Astrocyte of the spinal cord (primary cell): ENCODE measurements around the gene MGA.

Experiments
- DNase-seq: peaks from one replicate; pipeline ENCODE4 v3.0.0; 2011; ENCODE audit warnings: low read depth, low spot score
- H3K4me3 ChIP-seq: 2 replicates; pipeline ENCODE4 v1.5.1; 2011; ENCODE audit warnings: low read depth, mild to moderate bottlenecking, low read length, moderate library complexity
- in situ Hi-C: cut with HindIII; loops from 2 replicates; pipeline ENCODE4 v1.10.0; 2017; ENCODE audit warnings: low sequenced_read_pairs
- TF ChIP-seq, protein P1 (sequence below): IDR thresholded peaks from 2 replicates; pipeline ENCODE4 v1.5.1; 2012; ENCODE audit warnings: low read depth, mild to moderate bottlenecking, low read length, inconsistent platforms

MGA gene

DNA sequence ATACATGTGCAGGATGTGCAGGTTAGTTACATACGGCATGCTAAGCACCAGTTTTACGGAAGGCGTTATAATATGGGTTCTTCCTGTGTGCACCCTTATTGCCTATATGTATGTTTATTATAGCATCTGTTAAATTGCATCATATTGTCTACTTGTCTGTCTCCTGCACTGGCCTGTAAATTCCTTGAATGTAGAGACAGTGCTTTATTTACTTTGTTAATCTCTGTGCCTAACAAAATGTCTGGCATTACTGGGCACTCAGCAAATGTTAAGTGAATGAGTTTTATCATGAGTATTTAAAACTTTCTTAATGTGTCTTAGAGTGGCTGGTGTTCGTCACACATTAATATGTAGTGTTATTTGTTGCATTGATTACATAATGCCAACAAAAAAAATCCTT, 23.8 kb downstream of the MGA start:
- H3K4me3 ChIP-seq = no peak overlapping the region
- no peak for DNase-seq
- in situ Hi-C loops = no loop called here
- TF ChIP-seq, protein P1, sequence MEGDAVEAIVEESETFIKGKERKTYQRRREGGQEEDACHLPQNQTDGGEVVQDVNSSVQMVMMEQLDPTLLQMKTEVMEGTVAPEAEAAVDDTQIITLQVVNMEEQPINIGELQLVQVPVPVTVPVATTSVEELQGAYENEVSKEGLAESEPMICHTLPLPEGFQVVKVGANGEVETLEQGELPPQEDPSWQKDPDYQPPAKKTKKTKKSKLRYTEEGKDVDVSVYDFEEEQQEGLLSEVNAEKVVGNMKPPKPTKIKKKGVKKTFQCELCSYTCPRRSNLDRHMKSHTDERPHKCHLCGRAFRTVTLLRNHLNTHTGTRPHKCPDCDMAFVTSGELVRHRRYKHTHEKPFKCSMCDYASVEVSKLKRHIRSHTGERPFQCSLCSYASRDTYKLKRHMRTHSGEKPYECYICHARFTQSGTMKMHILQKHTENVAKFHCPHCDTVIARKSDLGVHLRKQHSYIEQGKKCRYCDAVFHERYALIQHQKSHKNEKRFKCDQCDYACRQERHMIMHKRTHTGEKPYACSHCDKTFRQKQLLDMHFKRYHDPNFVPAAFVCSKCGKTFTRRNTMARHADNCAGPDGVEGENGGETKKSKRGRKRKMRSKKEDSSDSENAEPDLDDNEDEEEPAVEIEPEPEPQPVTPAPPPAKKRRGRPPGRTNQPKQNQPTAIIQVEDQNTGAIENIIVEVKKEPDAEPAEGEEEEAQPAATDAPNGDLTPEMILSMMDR = no peak

DNA sequence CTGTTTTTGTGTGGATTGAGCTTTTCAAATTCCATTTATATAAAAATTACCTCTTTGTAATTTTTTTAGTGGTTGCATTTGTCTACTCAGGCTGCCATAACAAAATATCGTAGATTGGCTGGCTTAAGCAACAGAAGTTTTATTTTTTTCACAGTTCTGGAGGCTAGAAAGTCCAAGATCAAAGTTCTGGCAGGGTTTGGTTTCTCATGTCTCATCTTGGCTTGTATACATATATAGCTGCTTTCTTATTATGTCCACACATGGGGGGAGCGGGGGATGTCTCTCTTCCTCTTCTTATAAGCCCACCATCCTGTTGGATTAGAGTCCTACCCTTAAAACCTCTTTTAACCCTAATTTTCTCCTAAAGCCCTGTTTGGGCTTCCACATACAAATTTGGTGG, 28.5 kb downstream of the MGA start:
- TF ChIP-seq, protein P1 = no peak
- in situ Hi-C loops = no loop called here
- no peak for DNase-seq
- H3K4me3 ChIP-seq = no peak overlapping the region

- TF ChIP-seq, protein P1 = no peak
Measured at GRCh38 chr15:41689083-41689482, 28.9 kb downstream of the MGA start.

DNA sequence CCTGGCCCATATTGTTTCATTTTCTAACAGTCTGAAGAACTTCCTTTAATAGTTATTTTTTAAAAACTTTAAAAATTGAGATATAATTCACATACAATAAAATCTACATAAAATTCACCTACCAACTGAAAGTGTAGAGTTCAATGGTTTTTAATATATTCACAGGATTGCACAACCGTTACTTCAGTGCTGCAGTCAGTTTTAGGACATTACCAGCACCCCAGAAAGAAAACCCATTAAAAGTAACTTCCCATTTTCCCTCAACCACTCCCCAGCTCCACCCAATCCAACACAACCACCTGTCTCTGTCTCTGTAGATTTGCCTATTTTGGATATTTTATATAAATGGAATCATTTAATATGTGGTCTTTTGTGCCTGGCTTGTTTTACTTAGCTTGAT, 29.6 kb downstream of the MGA start:
- DNase-seq = no peak
- in situ Hi-C loops = no loop called here
- no peak overlapping the region for H3K4me3 ChIP-seq
- TF ChIP-seq, protein P1 = no peak

More at GRCh38 chr15:41689083-41689482, 28.9 kb downstream of the MGA start:
- in situ Hi-C loops = no loop called here
- no peak overlapping the region for H3K4me3 ChIP-seq
- no peak for DNase-seq

GRCh38 chr15:41690636-41691035, 30.4 kb downstream of the MGA start:
- in situ Hi-C loops = no loop called here
- no peak overlapping the region for H3K4me3 ChIP-seq
- DNase-seq = no peak
- TF ChIP-seq, protein P1 = no peak

GRCh38 chr15:41691471-41691870, 31.3 kb downstream of the MGA start:
- DNase-seq = no peak
- TF ChIP-seq, protein P1 = no peak
- no peak overlapping the region for H3K4me3 ChIP-seq
- in situ Hi-C loops = no loop called here

- TF ChIP-seq, protein P1 = no peak
- H3K4me3 ChIP-seq = no peak overlapping the region
- DNase-seq = no peak
- in situ Hi-C loops = no loop called here
Measured at GRCh38 chr15:41692049-41692448, 31.8 kb downstream of the MGA start.
